Stimulated activated naive CD8-positive, alpha-beta T cell treated with anti-CD3 and anti-CD28 coated beads, Interleukin-15, Interleukin-2, amounts not matched to agents 100 U/mL and 50 U/mL, for 24 hours (primary cell): ENCODE data around the gene NKAPL.

ENCODE experiments used
- ATAC-seq: fragments of 150-1000 bp; cut with Tn5 transposase; one replicate; pipeline ENCODE4 v1.10.0; 2021
- DNase-seq: peaks from one replicate; pipeline ENCODE4 v3.0.0; 2021

The NKAPL gene

GRCh38 chr6:28245206-28245941, 13.7 kb upstream of the NKAPL start:
- DNase-seq (no peak), ATAC-seq (no peak)

GRCh38 chr6:28248916-28249315, 10.2 kb upstream of the NKAPL start:
- DNase-seq: no peak
- ATAC-seq: no peak

GRCh38 chr6:28250747-28251146, 8.3 kb upstream of the NKAPL start:
- DNase-seq (no peak), ATAC-seq (no peak)

- ATAC-seq (peak; percentile 68), DNase-seq (peak; percentile 45)
These were observed 7.5 kb upstream of the NKAPL start for GRCh38 chr6:28251661-28252008.

- ATAC-seq (peak; percentile 85), DNase-seq (peak; percentile 85)
These were observed 6.8 kb upstream of the NKAPL start, which contains the start of gene ZKSCAN4 for GRCh38 chr6:28252009-28252975. TSS of gene ZKSCAN4 (minus strand) at chr6:28252269. CDS start at chr6:28251980, 289 bp downstream.

- DNase-seq: peak; percentile 11
- ATAC-seq: peak; percentile 45
These were observed 5.0 kb upstream of the NKAPL start for GRCh38 chr6:28254121-28254519.

- ATAC-seq (no peak), DNase-seq (no peak)
These were observed 2.1 kb upstream of the NKAPL start for GRCh38 chr6:28257042-28257441.

GRCh38 chr6:28263922-28264321, 4.8 kb downstream of the NKAPL start:
- DNase-seq: no peak

GRCh38 chr6:28264834-28265401, 5.8 kb downstream of the NKAPL start:
- DNase-seq: no peak
- no peak for ATAC-seq

More at GRCh38 chr6:28263922-28264321, 4.8 kb downstream of the NKAPL start:
- ATAC-seq: no peak

- no peak for ATAC-seq
- DNase-seq: no peak
These were observed 7.5 kb downstream of the NKAPL start for GRCh38 chr6:28266563-28266961.

GRCh38 chr6:28266962-28267694, 8.0 kb downstream of the NKAPL start, which contains the start of gene ZSCAN26:
TSS of gene ZSCAN26 (plus strand) at chr6:28267143. CDS start at chr6:28271920, 4,777 bp downstream.
- ATAC-seq: peak; percentile 95
- DNase-seq: peak; percentile 82

- ATAC-seq: no peak
- DNase-seq: no peak
These were observed 8.6 kb downstream of the NKAPL start for GRCh38 chr6:28267695-28268059.

- DNase-seq (no peak), ATAC-seq (peak; percentile 40)
These were observed 10.4 kb downstream of the NKAPL start for GRCh38 chr6:28269492-28269891.

GRCh38 chr6:28274888-28275287, 15.8 kb downstream of the NKAPL start:
- no peak for ATAC-seq
- DNase-seq: no peak

- no peak for ATAC-seq
- DNase-seq: no peak
These were observed 18.6 kb downstream of the NKAPL start for GRCh38 chr6:28277746-28278145.

- DNase-seq: no peak
- no peak for ATAC-seq
These were observed 21.6 kb downstream of the NKAPL start for GRCh38 chr6:28280595-28281287.

GRCh38 chr6:28281288-28282064, 22.4 kb downstream of the NKAPL start, which contains the start of gene PGBD1:
TSS of gene PGBD1 (plus strand) at chr6:28281572. CDS start at chr6:28283814, 2,242 bp downstream.
- peak; percentile 98 for ATAC-seq

GRCh38 chr6:28282926-28283325, 23.8 kb downstream of the NKAPL start:
- DNase-seq: no peak
- no peak for ATAC-seq

More at GRCh38 chr6:28281288-28282064, 22.4 kb downstream of the NKAPL start, which contains the start of gene PGBD1:
- DNase-seq: peak; percentile 73

- no peak for DNase-seq
- no peak for ATAC-seq
These were observed 32.5 kb downstream of the NKAPL start for GRCh38 chr6:28291573-28291972.

GRCh38 chr6:28295326-28295725, 36.2 kb downstream of the NKAPL start:
- DNase-seq: no peak
- ATAC-seq: no peak
